ENCODE measurements around the gene TSPAN31. TPM values are rescaled to one million over a fixed set of nuclear protein-coding genes. Genes with fewer than 3 reads are reported as not detected.

The TSPAN31 gene
- total RNA-seq, 2 experiments from 2014 or later, result 18.6 to 22.3 TPM

- ChIA-PET CTCF (interaction anchor here (0.6 to 1.2 kb wide), 3 partner anchors 10 to 103 kb away, joined by 3 to 5 read pairs (median 3); partner anchors contain the start of genes EEF1AKMT3 and METTL1), POLR2A (no interaction called here)
- H3K36me3 Mint-ChIP-seq (ENCODE audit: low read depth), result peaks cover 14% of the 10 kb centered on the region
- H3K4me1 Mint-ChIP-seq, result peaks cover 39% of the 10 kb centered on the region
- peaks cover 17% of the 10 kb centered on the region for H3K27me3 Mint-ChIP-seq
- DNase-seq, result no peak
- no peak overlapping the region for H3K27ac Mint-ChIP-seq
- no peaks in the 10 kb centered on the region for H3K9me3 Mint-ChIP-seq
- H3K4me3 Mint-ChIP-seq, result no peak overlapping the region
Measured at GRCh38 chr12:57762463-57762862, 17.6 kb downstream of the TSPAN31 start.

DNA sequence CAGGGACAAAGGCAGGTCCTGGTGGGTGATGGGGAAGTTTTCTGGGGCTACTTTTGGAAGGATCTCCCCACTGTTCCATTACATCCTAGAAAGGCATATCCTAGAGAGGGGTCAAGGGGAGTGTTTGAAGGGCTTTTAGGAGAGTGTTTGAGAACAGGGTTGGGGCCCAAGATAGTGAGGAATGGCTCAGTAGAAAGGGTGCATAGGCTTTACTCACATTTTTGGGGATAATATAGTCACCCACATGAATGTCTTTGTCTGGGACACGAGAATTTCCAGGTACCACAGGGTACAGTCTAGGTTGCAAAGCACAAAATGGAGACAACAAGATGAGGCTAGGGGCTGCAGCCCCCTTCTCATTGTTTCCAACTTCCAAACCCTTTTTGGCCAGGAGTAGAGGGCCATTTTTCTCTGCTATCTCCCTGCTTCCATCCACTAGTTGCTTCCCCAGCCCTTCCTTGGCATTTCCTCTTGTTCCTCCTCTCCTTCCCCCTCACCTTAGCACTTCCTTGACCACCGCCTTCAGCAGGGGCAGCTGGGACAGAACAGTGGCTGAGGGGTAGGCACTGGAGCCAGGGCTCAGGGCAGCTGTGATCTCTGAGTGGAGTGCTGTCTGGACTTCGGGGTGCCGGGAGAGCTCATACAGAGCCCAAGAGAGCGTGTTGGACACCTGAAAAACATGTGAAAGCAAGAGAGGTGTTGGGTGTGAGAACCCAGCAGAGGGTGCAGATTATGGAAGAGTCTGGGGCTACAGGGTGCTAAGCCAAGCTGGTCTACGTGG is 19.2 kb downstream of the TSPAN31 start:
- Mint-ChIP-seq H3K4me3 (peak overlapping the region; percentile 77), H3K36me3 (ENCODE audit: low read depth) (peaks cover 13% of the 10 kb centered on the region), H3K27ac (peak overlapping the region; percentile 65), H3K9me3 (no peaks in the 10 kb centered on the region), H3K27me3 (peaks cover 17% of the 10 kb centered on the region), H3K4me1 (peaks cover 36% of the 10 kb centered on the region)
- POLR2A ChIA-PET, result no interaction called here
- CTCF ChIA-PET, result interaction anchor here (1.0 to 5.8 kb wide), 7 partner anchors 8 to 142 kb away, joined by 3 to 56 read pairs (median 4); partner anchors contain the start of genes CDK4, MARCHF9, TSFM and TSPAN31
- DNase-seq, result no peak

GRCh38 chr12:57764662-57765002 is 19.8 kb downstream of the TSPAN31 start:
- ChIA-PET CTCF (interaction anchor here (1.0 to 5.8 kb wide), 7 partner anchors 9 to 139 kb away, joined by 3 to 56 read pairs (median 4); partner anchors contain the start of genes CDK4, MARCHF9, TSFM and TSPAN31), POLR2A (no interaction called here)
- Mint-ChIP-seq H3K4me3 (peak overlapping the region; percentile 77), H3K4me1 (peaks cover 32% of the 10 kb centered on the region), H3K27me3 (peaks cover 17% of the 10 kb centered on the region), H3K9me3 (no peaks in the 10 kb centered on the region), H3K36me3 (ENCODE audit: low read depth) (peaks cover 11% of the 10 kb centered on the region), H3K27ac (peak overlapping the region; percentile 65)
- DNase-seq, result no peak

DNA sequence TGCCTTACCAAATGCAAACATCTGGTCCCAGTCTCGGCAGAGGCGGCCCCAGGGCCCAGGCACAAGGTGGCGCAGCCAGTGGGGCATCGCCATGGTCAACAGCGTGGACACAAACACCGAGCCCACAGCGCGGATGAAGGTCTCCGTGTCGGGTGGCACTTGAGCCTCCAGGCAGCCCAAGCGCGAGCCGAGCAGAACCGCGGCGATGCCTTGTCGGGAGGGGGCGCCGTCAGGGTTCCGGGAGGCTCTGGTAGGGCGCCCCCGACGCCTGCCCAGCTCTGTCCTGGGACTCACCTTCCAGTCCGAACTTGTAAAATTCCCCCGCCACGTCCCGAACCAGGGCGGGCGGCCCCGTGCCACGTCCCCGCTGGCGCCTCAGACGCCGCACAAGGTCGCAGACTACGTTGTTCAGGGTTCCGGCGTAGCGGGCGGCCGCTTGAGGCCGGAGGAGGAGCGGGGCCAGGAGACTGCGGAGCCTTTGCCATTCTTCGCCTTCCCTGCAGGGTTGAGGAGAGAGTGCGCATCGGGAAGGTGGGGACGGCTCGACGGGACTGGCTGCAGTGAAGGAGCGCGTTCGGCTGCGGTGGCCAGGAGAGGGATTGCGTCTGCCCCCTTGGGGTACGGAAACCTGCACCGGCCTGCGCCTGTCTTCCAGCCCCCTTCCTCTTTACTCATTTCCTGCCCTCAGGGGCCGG is 20.3 kb downstream of the TSPAN31 start:
- Mint-ChIP-seq H3K4me3 (peak overlapping the region; percentile 77), H3K4me1 (peaks cover 33% of the 10 kb centered on the region), H3K27me3 (peaks cover 17% of the 10 kb centered on the region), H3K9me3 (no peaks in the 10 kb centered on the region), H3K36me3 (ENCODE audit: low read depth) (peaks cover 11% of the 10 kb centered on the region), H3K27ac (peak overlapping the region; percentile 65)
- ChIA-PET POLR2A (no interaction called here), CTCF (interaction anchor here (0.6 to 5.8 kb wide), 11 partner anchors 9 to 306 kb away, joined by 3 to 56 read pairs (median 3); partner anchors contain the start of genes CDK4, MARCHF9, TSFM and TSPAN31)
- peak; percentile 49 for DNase-seq

GRCh38 chr12:57765698-57766463 is 21.0 kb downstream of the TSPAN31 start:
- no peak for DNase-seq
- H3K36me3 Mint-ChIP-seq (ENCODE audit: low read depth), result peaks cover 11% of the 10 kb centered on the region
- H3K27me3 Mint-ChIP-seq, result peaks cover 17% of the 10 kb centered on the region
- ChIA-PET POLR2A (no interaction called here), CTCF (interaction anchor here (0.6 to 5.8 kb wide), 10 partner anchors 9 to 307 kb away, joined by 3 to 56 read pairs (median 3); partner anchors contain the start of genes MARCHF9 and TSFM)
- H3K4me1 Mint-ChIP-seq, result peaks cover 39% of the 10 kb centered on the region
- H3K4me3 Mint-ChIP-seq, result peak overlapping the region; percentile 77
- no peak overlapping the region for H3K27ac Mint-ChIP-seq
- H3K9me3 Mint-ChIP-seq, result no peaks in the 10 kb centered on the region

- CTCF ChIA-PET, result interaction anchor here (0.6 to 5.8 kb wide), 10 partner anchors 7 to 308 kb away, joined by 3 to 56 read pairs (median 4); partner anchors contain the start of gene MARCHF9
- POLR2A ChIA-PET, result no interaction called here
- H3K9me3 Mint-ChIP-seq, result no peaks in the 10 kb centered on the region
- peak within 1 kb of the TSS; percentile 77 for H3K4me3 Mint-ChIP-seq
- peaks cover 46% of the 10 kb centered on the region for H3K4me1 Mint-ChIP-seq
- H3K27me3 Mint-ChIP-seq, result peaks cover 17% of the 10 kb centered on the region
- peaks cover 14% of the 10 kb centered on the region for H3K36me3 Mint-ChIP-seq (ENCODE audit: low read depth)
- no peak within 1 kb of the TSS for H3K27ac Mint-ChIP-seq
- DNase-seq, result no peak
Measured at GRCh38 chr12:57766464-57767304, 21.8 kb downstream of the TSPAN31 start, which contains the start of gene CYP27B1. CYP27B1 (minus strand) TSS chr12:57767078; CDS start chr12:57767041, 37 bp downstream.

- POLR2A ChIA-PET, result no interaction called here
- Mint-ChIP-seq H3K36me3 (ENCODE audit: low read depth) (peaks cover 17% of the 10 kb centered on the region), H3K4me3 (no peak overlapping the region), H3K27me3 (peaks cover 17% of the 10 kb centered on the region), H3K27ac (no peak overlapping the region), H3K4me1 (peaks cover 49% of the 10 kb centered on the region), H3K9me3 (no peaks in the 10 kb centered on the region)
- CTCF ChIA-PET, result interaction anchor here (1.0 to 5.8 kb wide), 7 partner anchors 8 to 187 kb away, joined by 3 to 56 read pairs (median 4); partner anchors contain the start of genes MARCHF9 and TSFM
- no peak for DNase-seq
Measured at GRCh38 chr12:57767305-57767698, 22.5 kb downstream of the TSPAN31 start.

DNA sequence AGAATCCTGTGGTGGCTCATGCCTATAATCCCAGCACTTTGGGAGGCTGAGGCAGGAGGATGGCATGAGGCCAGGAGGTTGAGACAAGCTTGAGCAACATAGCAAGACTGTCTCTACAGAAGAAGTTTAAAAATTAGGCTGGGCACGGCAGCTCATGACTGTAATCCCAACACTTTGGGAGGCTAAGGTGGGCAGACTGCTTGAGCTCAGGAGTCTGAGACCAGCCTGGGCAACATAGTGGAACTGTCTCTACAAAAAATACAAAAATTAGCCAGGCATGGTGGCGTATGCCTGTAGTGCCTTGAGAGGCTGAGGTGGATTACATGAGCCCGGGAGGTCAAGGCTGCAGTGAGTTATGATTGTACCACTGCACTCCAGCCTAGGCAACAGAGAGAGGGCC is 23.0 kb downstream of the TSPAN31 start:
- ChIA-PET CTCF (interaction anchor here (1.0 to 5.8 kb wide), 7 partner anchors 9 to 187 kb away, joined by 3 to 56 read pairs (median 4); partner anchors contain the start of genes MARCHF9 and TSFM), POLR2A (no interaction called here)
- Mint-ChIP-seq H3K27me3 (peaks cover 17% of the 10 kb centered on the region), H3K4me1 (peaks cover 50% of the 10 kb centered on the region), H3K4me3 (no peak overlapping the region), H3K27ac (no peak overlapping the region), H3K9me3 (no peaks in the 10 kb centered on the region), H3K36me3 (ENCODE audit: low read depth) (peaks cover 17% of the 10 kb centered on the region)
- no peak for DNase-seq

DNA sequence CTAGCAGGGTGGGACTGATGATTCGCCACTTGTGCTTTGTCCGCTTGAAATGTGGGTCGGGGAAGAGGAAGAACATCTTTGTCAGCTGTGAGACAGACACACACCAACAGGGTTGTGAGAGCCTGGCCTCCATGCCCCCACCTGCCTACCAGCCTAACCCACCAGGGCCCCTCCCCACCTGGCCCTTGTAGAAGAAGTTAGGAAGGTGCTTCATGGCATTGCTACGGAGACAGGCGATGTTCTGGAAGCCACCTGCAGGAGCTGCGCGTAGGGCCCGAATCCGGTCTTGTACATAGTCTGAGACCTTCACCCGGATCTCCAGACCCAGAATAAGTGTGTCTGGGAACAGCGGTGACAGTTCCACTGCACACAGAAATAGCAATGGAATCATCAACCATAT is 24.8 kb downstream of the TSPAN31 start:
- H3K27me3 Mint-ChIP-seq, result peaks cover 11% of the 10 kb centered on the region
- peaks cover 14% of the 10 kb centered on the region for H3K36me3 Mint-ChIP-seq (ENCODE audit: low read depth)
- POLR2A ChIA-PET, result no interaction called here
- no peaks in the 10 kb centered on the region for H3K9me3 Mint-ChIP-seq
- peaks cover 51% of the 10 kb centered on the region for H3K4me1 Mint-ChIP-seq
- H3K4me3 Mint-ChIP-seq, result no peak overlapping the region
- H3K27ac Mint-ChIP-seq, result no peak overlapping the region
- CTCF ChIA-PET, result no interaction called here
- no peak for DNase-seq

GRCh38 chr12:57770734-57771133 is 25.9 kb downstream of the TSPAN31 start:
- Mint-ChIP-seq H3K36me3 (ENCODE audit: low read depth) (peaks cover 17% of the 10 kb centered on the region), H3K4me1 (peaks cover 40% of the 10 kb centered on the region), H3K9me3 (no peaks in the 10 kb centered on the region), H3K27me3 (peaks cover 6% of the 10 kb centered on the region), H3K4me3 (peak overlapping the region; percentile 94), H3K27ac (no peak overlapping the region)
- ChIA-PET CTCF (interaction anchor here (1.3 kb wide), 1 partner anchor 11 kb away, joined by 5 read pairs; no protein-coding TSS in a partner anchor), POLR2A (no interaction called here)
- DNase-seq, result no peak

GRCh38 chr12:57771236-57771872 is 26.5 kb downstream of the TSPAN31 start:
- Mint-ChIP-seq H3K27me3 (peaks cover 3% of the 10 kb centered on the region), H3K4me1 (peaks cover 34% of the 10 kb centered on the region), H3K36me3 (ENCODE audit: low read depth) (peaks cover 18% of the 10 kb centered on the region), H3K27ac (peak overlapping the region; percentile 97), H3K9me3 (no peaks in the 10 kb centered on the region), H3K4me3 (peak overlapping the region; percentile 94)
- POLR2A ChIA-PET, result no interaction called here
- DNase-seq, result peak; percentile 89
- CTCF ChIA-PET, result interaction anchor here (0.9 to 1.5 kb wide), 5 partner anchors 9 to 15 kb away, joined by 5 to 8 read pairs (median 5); partner anchors contain the start of gene TSFM

All from activated CD4-positive, alpha-beta T cell treated with anti-CD3 and anti-CD28 coated beads, Interleukin-2, amount 10 ng/mL, durations not matched to agents 7 days and 5 days (primary cell).